Small intestine (tissue), 7 donors: Measurements from ENCODE around the gene UNC45A. TPM values are rescaled to one million over a fixed set of nuclear protein-coding genes. Genes with fewer than 3 reads are reported as not detected.

ENCODE experiments used
- DNase-seq, 2 donors: peaks; one replicate each; pipeline versions ENCODE4 v3.0.0 to v3.0.0-alpha.2; 2013
- FAIRE-seq: peaks from 2 replicates; lab custom pipeline; 2012; peaks lifted over from hg19 to GRCh38; lab: Jason Lieb, UNC
- H3K27ac ChIP-seq, 3 donors: one replicate each; pipeline ENCODE4 v1.5.1; 2013; ENCODE audit warnings: low read length in 2 of 3, mild to moderate bottlenecking in 2 of 3, control low read depth in 1 of 3, inconsistent platforms in 1 of 3, low read depth in 1 of 3, moderate library complexity in 1 of 3
- H3K27me3 ChIP-seq, 3 donors: one replicate each; pipeline ENCODE4 v1.6.1; 2013; ENCODE audit warnings: low read length in 3 of 3, inconsistent platforms in 1 of 3; ENCODE audit not compliant: control insufficient read depth in 3 of 3, insufficient read depth in 3 of 3
- H3K36me3 ChIP-seq, 3 donors: one replicate each; pipeline ENCODE4 v1.6.1; 2013; ENCODE audit warnings: low read length in 3 of 3, inconsistent platforms in 1 of 3, low read depth in 1 of 3, mild to moderate bottlenecking in 1 of 3, moderate library complexity in 1 of 3; ENCODE audit not compliant: control insufficient read depth in 3 of 3, insufficient read depth in 2 of 3
- H3K4me1 ChIP-seq, 3 donors: one replicate each; pipeline ENCODE4 v1.6.1; 2013; ENCODE audit warnings: low read length in 2 of 3, inconsistent platforms in 1 of 3, low read depth in 1 of 3, mild to moderate bottlenecking in 1 of 3, moderate library complexity in 1 of 3; ENCODE audit not compliant: control insufficient read depth in 3 of 3, insufficient read depth in 2 of 3
- H3K4me3 ChIP-seq, 3 donors: one replicate each; pipeline ENCODE4 v1.5.1; 2013; ENCODE audit warnings: low read length in 3 of 3, control low read depth in 1 of 3, inconsistent platforms in 1 of 3, low read depth in 1 of 3, mild to moderate bottlenecking in 1 of 3, moderate library complexity in 1 of 3
- H3K9me3 ChIP-seq, 2 donors: one replicate each; pipeline ENCODE4 v1.6.1; 2013; ENCODE audit warnings: low read depth in 1 of 2, low read length in 1 of 2; ENCODE audit not compliant: control insufficient read depth in 2 of 2, insufficient read depth in 1 of 2
- WGBS, 3 donors: extraction: QIAGEN DNeasy Blood & Tissue Kit; methylation state at CpG; one replicate each; pipeline ENCODE4 v1.1.7; 2013; 5-methylcytosine and 5-hydroxymethylcytosine counted together
- polyA plus RNA-seq, 4 donors: library from polyadenylated mRNA; stranded (reverse) in 3 of 4; unstranded in 1 of 4; fragments of 200-250 nt in 3 of 4; fragments of 120-200 nt in 1 of 4; gene quantifications; one replicate each; pipeline versions ENCODE4 v1.2.1 to v1.2.3, GENCODE V29; 2013
- donor health status: healthy with polysubstance abuse.
- donor health status: control.
- donor health status: control.
- donor health status: Bipolar disorder and iron deficiency.
- donor health status: healthy.

The UNC45A gene
- polyA plus RNA-seq, 4 donors: 37.7 to 65.1 (median 48.8) TPM

DNA sequence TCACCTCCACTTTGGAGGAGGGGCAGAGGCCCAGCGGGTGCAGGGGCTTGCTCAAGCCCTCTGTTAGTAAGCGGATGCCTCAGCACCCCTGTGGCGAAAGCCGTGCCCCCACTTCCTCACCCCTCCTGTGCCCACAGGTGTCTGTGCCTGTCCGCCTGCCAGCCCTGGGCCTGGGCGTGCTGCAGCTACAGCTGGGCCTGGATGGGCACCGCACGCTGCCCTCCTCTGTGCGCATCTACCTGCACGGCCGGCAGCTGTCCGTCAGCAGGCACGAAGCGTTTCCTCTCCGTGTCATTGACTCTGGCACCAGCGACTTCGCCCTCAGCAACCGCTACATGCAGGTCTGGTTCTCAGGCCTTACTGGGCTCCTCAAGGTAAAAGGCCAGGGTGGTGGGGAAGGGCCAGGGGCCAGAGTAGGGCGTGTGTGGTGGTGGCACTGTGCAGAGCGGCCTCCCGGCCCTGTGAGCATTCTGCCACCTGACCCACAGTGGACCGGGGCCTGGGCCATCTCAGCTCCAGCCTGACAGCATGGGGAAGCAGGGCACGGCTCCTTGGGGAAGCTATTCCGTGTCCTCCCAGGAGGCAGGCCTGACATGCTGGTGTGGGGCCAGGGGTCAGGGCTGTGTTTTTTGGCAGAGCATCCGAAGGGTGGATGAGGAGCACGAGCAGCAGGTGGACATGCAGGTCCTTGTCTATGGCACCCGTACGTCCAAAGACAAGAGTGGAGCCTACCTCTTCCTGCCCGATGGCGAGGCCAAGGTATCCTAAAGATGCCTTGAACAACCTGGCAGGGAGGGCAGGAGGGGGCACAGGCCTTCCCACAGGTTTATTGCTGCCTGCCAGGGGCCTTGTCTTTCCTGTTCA is 22.9 kb upstream of the UNC45A start:
- WGBS, 3 donors: 94 to 95% (median 95%) methylated on average over 30 of the region's 30 CpGs
- H3K36me3 ChIP-seq: peaks cover 9 to 90% (median 27%) of the 10 kb centered on the region in 3 donors

DNA sequence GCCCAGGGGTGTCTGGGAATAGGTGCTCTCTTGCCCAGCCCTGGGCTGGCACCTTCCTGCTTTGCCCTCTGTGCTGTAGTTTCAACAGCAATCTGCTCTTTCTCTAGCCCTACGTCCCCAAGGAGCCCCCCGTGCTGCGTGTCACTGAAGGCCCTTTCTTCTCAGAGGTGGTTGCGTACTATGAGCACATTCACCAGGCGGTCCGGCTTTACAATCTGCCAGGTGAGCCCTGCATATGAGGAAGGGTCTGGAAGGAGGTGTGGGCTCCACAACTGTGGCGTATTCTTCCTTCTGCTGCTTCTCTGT is 22.4 kb upstream of the UNC45A start:
- H3K27me3 ChIP-seq: no peaks in the 10 kb centered on the region
- no peak overlapping the region for H3K27ac ChIP-seq
- H3K4me3 ChIP-seq: no peak overlapping the region
- no peaks in the 10 kb centered on the region for H3K9me3 ChIP-seq
- no peak for FAIRE-seq
- WGBS, 3 donors: 97% methylated on average over 7 of the region's 7 CpGs
- peaks cover 9 to 90% (median 28%) of the 10 kb centered on the region in 3 donors for H3K36me3 ChIP-seq
- DNase-seq: no peak
- no peaks in the 10 kb centered on the region for H3K4me1 ChIP-seq

More for the DNA sequence above, 22.9 kb upstream of the UNC45A start:
- no peak for DNase-seq
- Histone ChIP-seq H3K27me3 (no peaks in the 10 kb centered on the region), H3K9me3 (no peaks in the 10 kb centered on the region), H3K4me3 (no peak overlapping the region), H3K4me1 (no peaks in the 10 kb centered on the region), H3K27ac (no peak overlapping the region)
- FAIRE-seq: no peak

DNA sequence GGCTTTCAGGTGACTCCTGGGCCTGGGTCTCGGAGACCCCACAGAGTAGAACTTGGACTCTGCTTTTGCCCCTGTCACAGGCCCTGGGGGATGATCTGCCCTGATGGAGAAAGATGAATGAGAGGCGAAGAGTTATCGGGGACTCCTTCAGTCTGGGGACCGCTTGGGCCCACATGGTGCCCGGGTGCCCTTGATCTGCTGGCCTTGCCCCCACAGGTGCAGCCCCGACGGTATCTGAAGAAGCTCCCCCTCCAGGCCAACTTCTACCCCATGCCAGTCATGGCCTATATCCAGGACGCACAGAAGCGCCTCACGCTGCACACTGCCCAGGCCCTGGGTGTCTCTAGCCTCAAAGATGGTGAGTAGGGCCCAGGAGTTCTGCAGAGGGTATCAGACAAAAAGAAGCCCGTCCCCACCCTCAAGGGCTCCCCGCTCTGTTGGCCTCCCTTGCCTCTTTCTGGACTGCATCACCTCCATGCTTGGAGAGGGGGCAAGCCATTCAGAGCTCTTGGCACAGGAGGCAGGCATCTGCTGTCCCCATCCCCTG is 21.6 kb upstream of the UNC45A start:
- Histone ChIP-seq H3K27ac (no peak overlapping the region), H3K9me3 (no peaks in the 10 kb centered on the region), H3K4me3 (no peak overlapping the region), H3K27me3 (no peaks in the 10 kb centered on the region), H3K4me1 (no peaks in the 10 kb centered on the region), H3K36me3 (peaks cover 9 to 98% (median 34%) of the 10 kb centered on the region in 3 donors)
- WGBS, 3 donors: 91 to 95% (median 93%) methylated on average over 12 of the region's 12 CpGs
- DNase-seq: no peak
- FAIRE-seq: no peak

DNA sequence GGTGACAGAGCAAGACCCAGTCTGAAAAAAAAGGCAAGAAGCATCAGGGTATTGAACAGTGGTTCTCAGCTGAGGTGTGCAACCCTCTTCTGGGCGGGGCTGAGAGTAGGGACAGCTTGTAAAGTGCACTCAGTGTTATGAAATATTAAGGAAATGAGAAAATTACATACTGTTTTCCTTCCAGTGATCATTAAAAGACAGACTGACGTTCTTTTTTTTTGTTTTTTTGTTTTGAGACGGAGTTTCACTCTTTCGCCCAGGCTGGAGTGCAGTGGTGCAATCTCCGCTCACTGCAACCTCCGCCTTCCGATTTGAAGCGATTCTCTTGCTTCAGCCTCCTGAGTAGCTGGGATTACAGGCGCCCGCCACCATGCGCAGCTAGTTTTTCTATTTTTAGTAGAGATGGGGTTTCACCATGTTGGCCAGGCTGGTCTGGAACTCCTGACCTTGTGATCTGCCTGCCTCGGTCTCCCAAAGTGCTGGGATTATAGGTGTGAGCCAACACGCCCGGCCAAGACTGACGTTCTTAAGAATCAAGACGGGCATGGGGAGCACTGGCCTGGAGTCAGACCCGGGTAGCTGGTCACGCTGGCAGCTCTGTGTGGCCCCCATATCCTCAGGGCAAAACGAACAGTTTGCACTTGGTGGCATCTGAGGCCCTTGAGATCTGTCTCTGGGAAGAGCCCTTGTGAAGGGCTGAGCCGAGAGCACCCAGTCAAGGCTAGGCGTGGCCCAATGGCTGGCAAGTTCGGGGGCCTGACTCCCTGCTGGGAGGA is 20.6 kb upstream of the UNC45A start:
- FAIRE-seq: no peak
- Histone ChIP-seq H3K27ac (peak overlapping the region in 1 of 3 donors; percentile 11), H3K4me3 (no peak overlapping the region), H3K36me3 (peaks cover 12 to 99% (median 33%) of the 10 kb centered on the region in 3 donors), H3K27me3 (no peaks in the 10 kb centered on the region), H3K9me3 (no peaks in the 10 kb centered on the region), H3K4me1 (no peaks in the 10 kb centered on the region)
- DNase-seq: no peak
- WGBS, 3 donors: 92 to 93% (median 92%) methylated on average over 22 of the region's 22 CpGs

DNA sequence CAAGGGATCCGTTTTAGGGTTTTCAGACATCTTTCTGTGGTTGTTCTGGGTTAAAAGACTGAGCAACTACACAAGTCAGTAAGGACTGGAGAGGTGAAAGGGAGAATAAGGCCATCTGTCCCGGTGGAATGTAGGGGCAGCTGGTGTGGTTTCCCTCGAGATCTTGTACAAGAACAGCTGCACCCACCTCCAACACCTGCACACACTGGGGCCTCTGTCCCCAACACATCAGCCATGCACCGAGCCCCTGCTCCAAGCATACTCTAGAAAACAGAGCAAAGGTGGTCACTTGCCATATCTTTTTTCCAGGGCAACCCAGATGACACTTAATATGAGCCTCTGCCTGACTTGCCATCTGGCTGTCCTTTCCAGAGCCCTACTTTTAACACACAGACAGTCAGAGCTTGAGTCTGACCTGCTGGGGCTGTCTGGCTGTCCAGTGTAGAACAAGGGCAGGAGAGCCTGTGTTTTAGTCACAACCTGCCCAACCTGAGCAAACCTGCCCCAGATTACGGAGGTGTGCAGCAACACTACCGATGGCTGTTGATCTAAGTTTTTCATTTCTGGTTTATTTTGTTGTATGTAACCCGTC is 19.8 kb upstream of the UNC45A start:
- 80 to 83% (median 82%) methylated on average over 7 of the region's 7 CpGs for WGBS, 3 donors
- no peak overlapping the region for H3K4me3 ChIP-seq
- H3K4me1 ChIP-seq: no peaks in the 10 kb centered on the region
- DNase-seq (no peak), FAIRE-seq (no peak)
- no peak overlapping the region for H3K27ac ChIP-seq
- peaks cover 15 to 99% (median 34%) of the 10 kb centered on the region in 3 donors for H3K36me3 ChIP-seq
- H3K9me3 ChIP-seq: no peaks in the 10 kb centered on the region
- no peaks in the 10 kb centered on the region for H3K27me3 ChIP-seq

DNA sequence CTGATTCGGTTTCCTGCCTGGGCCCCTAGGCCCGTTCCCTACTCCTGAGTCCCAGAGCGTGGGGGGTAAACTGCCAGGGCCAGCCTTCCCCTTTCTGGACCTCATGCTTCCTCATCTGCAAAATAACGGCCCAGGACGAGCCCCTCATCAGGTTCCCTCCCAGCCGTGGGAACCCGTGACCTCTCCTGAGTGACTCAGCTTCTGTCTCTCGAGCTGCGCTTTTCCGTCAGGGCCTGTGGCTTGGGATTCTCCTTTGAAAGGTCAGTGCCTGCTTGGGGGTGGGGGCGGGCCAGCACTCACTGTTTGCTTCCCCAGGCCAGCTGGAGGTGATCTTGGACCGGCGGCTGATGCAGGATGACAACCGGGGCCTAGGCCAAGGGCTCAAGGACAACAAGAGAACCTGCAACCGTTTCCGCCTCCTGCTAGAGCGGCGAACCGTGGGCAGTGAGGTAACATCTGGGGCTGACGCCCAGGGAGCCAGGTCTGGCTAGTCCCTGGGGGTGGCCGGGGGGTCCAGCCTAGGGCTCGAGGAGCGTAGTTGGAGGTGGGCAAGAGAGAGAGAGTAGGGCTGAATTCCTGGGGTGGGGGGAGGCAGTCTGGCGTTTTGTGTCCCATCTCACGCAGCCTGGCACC is 19.2 kb upstream of the UNC45A start:
- no peak overlapping the region for H3K27ac ChIP-seq
- H3K36me3 ChIP-seq: peaks cover 13 to 96% (median 30%) of the 10 kb centered on the region in 3 donors
- no peak for FAIRE-seq
- H3K4me3 ChIP-seq: no peak overlapping the region
- 78 to 90% (median 84%) methylated on average over 25 of the region's 25 CpGs for WGBS, 3 donors
- H3K4me1 ChIP-seq: no peaks in the 10 kb centered on the region
- no peaks in the 10 kb centered on the region for H3K27me3 ChIP-seq
- H3K9me3 ChIP-seq: no peaks in the 10 kb centered on the region
- no peak for DNase-seq

DNA sequence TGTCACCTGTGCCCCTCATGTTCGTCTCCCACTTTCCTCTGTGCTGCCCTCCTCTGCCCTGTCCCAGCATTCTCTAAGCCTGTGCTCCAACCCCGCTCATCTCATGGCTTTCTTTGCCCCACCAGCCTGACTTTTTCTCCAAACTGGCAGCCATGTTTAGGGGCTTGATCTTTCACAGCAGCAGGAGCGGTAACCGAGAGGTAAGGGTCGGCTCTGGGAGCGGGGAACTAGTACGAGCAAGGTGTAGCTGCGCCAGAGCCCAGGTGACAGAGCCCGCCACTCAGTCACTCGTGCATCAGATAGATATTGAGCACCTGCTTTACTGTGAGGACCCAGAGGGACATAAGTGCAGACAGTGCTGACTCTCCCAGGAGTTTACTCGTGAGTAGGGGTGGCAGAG is 18.6 kb upstream of the UNC45A start:
- FAIRE-seq (no peak), DNase-seq (no peak)
- Histone ChIP-seq H3K27me3 (no peaks in the 10 kb centered on the region), H3K4me3 (no peak overlapping the region), H3K4me1 (no peaks in the 10 kb centered on the region), H3K36me3 (peaks cover 13 to 94% (median 32%) of the 10 kb centered on the region in 3 donors), H3K27ac (no peak overlapping the region), H3K9me3 (no peaks in the 10 kb centered on the region)
- 88 to 90% (median 90%) methylated on average over 11 of the region's 11 CpGs for WGBS, 3 donors

DNA sequence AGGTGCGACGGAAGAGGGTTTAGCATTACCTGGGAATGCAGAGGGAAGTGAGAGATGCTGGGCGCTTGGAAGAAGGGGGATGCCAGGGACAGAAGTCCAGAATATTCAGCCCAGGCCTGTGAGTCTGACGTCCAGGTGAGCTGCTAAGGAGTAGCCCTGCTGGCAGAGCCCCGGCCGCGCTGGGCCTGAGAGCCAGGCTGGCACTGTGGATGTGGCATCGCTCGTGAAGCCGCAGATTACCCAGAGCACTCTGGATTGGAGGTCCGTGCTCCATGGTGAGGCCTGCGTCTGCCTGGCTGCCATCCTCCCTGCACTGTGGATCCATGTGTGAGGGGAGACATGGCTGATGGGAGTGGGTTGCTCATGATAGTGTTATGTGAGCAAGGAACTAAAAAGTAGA is 17.5 kb upstream of the UNC45A start:
- 95 to 97% (median 97%) methylated on average over 12 of the region's 12 CpGs for WGBS, 3 donors
- Histone ChIP-seq H3K4me3 (no peak overlapping the region), H3K4me1 (no peaks in the 10 kb centered on the region), H3K27me3 (no peaks in the 10 kb centered on the region), H3K36me3 (peaks cover 13 to 86% (median 27%) of the 10 kb centered on the region in 3 donors), H3K9me3 (no peaks in the 10 kb centered on the region), H3K27ac (no peak overlapping the region)
- no peak for FAIRE-seq
- DNase-seq: no peak
